NB4 (cell line): Measurements from ENCODE around the gene RAB43.

Experiments
- MAX ChIP-seq: IDR thresholded peaks from 2 replicates; pipeline ENCODE4 v1.6.1; 2011; ENCODE audit warnings: low read depth, low read length
- TF ChIP-seq, protein P1 (sequence below): IDR thresholded peaks from one replicate; pipeline ENCODE4 v1.5.1; 2012; ENCODE audit warnings: low read depth, low read length

GRCh38 chr3:129112308-129113052 lies 9.1 kb downstream of the RAB43 start:
- TF ChIP-seq, protein P1, sequence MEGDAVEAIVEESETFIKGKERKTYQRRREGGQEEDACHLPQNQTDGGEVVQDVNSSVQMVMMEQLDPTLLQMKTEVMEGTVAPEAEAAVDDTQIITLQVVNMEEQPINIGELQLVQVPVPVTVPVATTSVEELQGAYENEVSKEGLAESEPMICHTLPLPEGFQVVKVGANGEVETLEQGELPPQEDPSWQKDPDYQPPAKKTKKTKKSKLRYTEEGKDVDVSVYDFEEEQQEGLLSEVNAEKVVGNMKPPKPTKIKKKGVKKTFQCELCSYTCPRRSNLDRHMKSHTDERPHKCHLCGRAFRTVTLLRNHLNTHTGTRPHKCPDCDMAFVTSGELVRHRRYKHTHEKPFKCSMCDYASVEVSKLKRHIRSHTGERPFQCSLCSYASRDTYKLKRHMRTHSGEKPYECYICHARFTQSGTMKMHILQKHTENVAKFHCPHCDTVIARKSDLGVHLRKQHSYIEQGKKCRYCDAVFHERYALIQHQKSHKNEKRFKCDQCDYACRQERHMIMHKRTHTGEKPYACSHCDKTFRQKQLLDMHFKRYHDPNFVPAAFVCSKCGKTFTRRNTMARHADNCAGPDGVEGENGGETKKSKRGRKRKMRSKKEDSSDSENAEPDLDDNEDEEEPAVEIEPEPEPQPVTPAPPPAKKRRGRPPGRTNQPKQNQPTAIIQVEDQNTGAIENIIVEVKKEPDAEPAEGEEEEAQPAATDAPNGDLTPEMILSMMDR, result no peak
- TF ChIP-seq MAX, result peak; percentile 69; the same call in 1 of the 2 replicates
